ENCODE data around the gene OAT. TPM values are rescaled to one million over a fixed set of nuclear protein-coding genes. Genes with fewer than 3 reads are reported as not detected.

OAT gene
- total RNA-seq, 4 donors from 2014 or later = 86.0 to 103 (median 95.1) TPM

DNA sequence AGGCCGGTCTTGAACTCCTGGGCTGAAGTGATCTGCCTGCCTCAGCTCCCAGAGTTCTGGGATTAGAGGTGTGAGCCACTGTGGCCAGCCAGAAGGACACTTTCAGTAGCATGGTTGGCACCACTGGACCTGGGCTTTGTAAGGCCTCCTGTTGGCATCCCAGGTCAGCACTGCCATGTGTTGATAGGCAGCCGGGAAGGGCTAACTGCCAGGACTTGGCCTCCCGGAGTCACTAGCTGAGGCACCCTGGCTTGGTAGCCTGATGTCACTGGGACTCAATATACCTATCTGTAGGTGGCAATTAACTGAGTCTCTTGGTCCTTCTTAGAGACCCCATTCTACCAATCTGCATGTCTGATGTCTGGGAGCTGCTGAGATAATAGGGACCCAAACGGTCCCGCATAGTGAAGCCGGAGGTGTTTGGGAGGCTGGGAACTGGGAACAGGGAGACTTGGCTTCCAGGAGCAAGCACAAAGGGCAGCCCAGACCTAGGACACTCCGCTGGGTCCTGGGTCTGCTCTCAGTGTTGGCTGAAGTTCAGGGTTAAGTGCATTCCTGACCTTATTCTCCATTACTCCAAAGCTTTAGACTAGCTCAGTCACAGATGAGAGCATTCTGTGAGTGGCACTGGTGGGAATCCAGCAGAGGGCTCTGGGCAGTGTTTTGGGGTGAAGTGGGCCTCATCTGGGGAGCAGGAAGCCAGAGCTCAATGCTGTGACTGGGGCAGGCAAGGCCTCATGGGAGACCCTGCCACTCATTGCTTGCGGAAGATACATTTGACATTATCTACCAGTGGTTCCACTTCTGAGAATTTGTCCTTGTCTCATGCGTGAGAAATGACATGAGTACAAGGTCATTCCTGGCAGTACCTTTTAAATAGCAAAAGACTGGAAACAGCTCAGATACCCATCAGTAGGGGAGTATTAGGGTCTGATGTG is 45.6 kb upstream of the OAT start:
- Histone ChIP-seq H3K27me3 (no peaks in the 10 kb centered on the region), H3K9me3 (no peaks in the 10 kb centered on the region), H3K27ac (no peak overlapping the region), H3K4me3 (no peak overlapping the region), H3K4me1 (peaks cover 9% of the 10 kb centered on the region), H3K36me3 (no peaks in the 10 kb centered on the region)
- 83% methylated on average over 6 of the region's 9 CpGs for WGBS
- no peak for DNase-seq (ENCODE audit: low spot score in 2 of 2)
- TF ChIP-seq POLR2AphosphoS5 (IDR thresholded peaks at IDR 0.05) (no peak), EP300 (IDR thresholded peaks at IDR 0.05) (no peak)
- TF ChIP-seq, protein P1, sequence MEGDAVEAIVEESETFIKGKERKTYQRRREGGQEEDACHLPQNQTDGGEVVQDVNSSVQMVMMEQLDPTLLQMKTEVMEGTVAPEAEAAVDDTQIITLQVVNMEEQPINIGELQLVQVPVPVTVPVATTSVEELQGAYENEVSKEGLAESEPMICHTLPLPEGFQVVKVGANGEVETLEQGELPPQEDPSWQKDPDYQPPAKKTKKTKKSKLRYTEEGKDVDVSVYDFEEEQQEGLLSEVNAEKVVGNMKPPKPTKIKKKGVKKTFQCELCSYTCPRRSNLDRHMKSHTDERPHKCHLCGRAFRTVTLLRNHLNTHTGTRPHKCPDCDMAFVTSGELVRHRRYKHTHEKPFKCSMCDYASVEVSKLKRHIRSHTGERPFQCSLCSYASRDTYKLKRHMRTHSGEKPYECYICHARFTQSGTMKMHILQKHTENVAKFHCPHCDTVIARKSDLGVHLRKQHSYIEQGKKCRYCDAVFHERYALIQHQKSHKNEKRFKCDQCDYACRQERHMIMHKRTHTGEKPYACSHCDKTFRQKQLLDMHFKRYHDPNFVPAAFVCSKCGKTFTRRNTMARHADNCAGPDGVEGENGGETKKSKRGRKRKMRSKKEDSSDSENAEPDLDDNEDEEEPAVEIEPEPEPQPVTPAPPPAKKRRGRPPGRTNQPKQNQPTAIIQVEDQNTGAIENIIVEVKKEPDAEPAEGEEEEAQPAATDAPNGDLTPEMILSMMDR (IDR thresholded peaks at IDR 0.05) = no peak

DNA sequence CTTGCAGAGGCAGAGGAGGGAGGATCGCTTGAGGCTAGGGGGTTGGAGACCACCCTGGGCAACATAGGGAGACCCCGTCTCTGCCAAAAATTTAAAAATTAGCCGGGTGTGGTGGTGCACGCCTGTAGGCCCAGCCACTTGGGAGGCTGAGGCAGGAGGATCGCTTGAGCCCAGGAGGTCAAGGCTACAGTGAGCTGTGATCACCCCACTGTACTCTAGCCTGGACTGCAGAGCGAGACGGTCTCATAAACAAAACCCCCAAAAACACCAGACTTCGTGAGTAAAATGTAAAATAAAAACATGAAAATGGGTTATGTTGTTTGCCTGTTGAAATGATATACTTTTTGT is 43.6 kb upstream of the OAT start:
- Histone ChIP-seq H3K36me3 (no peaks in the 10 kb centered on the region), H3K4me3 (peak overlapping the region; percentile 95), H3K27ac (no peak overlapping the region), H3K27me3 (no peaks in the 10 kb centered on the region), H3K9me3 (no peaks in the 10 kb centered on the region), H3K4me1 (peaks cover 15% of the 10 kb centered on the region)
- 75% methylated on average over 8 of the region's 8 CpGs for WGBS
- TF ChIP-seq, protein P1 (IDR thresholded peaks at IDR 0.05) = no peak
- TF ChIP-seq POLR2A (IDR thresholded peaks at IDR 0.05) = no peak
- TF ChIP-seq POLR2AphosphoS5 (IDR thresholded peaks at IDR 0.05) = no peak
- no peak for TF ChIP-seq EP300 (IDR thresholded peaks at IDR 0.05)
- DNase-seq (ENCODE audit: low spot score in 2 of 2) = no peak

DNA sequence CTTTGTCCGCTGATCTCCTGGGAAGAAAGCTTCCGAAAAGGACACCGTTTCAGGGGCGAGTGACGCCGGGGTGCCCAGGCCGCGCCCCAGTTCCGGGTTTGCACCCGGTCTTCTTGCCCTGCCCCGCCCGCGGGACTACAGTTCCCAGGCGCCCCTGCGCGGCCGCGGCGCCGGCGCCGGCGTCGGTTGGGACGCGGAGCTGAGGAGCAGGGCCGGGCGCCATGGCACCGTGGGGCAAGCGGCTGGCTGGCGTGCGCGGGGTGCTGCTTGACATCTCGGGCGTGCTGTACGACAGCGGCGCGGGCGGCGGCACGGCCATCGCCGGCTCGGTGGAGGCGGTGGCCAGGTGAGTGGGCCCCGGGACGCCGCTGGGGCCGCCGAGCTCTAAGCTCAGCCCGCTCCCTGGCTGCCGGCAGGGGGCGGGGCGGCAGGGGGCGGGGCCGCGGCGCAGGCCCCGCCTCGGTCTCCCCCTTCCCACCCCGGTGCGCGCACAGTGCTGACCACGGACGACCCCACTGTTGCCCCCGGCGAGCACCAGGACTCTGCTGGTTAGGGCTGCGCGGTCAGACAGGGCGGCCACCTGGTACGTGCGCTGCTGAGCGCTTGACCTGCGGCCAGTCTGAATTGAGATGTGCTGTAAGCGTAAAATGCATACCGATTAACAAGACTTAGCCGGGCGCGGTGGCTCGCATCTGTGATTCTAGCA is 43.1 kb upstream of the OAT start, which contains the start of gene LHPP:
LHPP (plus strand) TSS at position 182 of the 706 bp plus-strand sequence; CDS start at position 222, 40 bp downstream.
- peak; percentile 88 to 91 for DNase-seq (ENCODE audit: low spot score in 2 of 2)
- Histone ChIP-seq H3K4me1 (peaks cover 15% of the 10 kb centered on the region), H3K27ac (peak within 1 kb of the TSS; percentile 82), H3K9me3 (no peaks in the 10 kb centered on the region), H3K27me3 (no peaks in the 10 kb centered on the region), H3K4me3 (peak within 1 kb of the TSS; percentile 95), H3K36me3 (no peaks in the 10 kb centered on the region)
- TF ChIP-seq POLR2A (IDR thresholded peaks at IDR 0.05) (peak in 1 of 2 donors; percentile 37), EP300 (IDR thresholded peaks at IDR 0.05) (no peak)
- TF ChIP-seq, protein P1 (IDR thresholded peaks at IDR 0.05) = peak; percentile 25 to 66
- WGBS = 3% methylated on average over 13 of the region's 81 CpGs

DNA sequence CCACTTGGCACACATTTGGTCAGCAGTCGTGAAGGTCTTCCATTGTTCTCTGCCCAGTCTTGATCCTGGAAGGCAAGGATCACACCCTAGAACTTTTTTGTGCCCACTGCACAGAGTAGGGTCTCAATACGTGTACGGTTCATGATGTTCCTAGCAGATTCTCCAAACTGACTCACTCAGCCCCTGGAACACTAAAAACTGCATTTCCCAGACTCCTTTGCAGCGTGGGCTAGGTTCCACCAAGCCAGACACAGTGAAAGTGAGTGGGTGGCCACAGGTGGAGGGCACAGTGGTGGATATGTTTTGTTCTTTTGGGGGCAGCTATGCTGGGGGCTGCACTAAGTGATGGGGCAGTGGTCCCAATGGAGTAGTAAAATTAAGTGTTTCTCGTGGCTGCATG is 41.4 kb upstream of the OAT start:
- peaks cover 8% of the 10 kb centered on the region for H3K27me3 ChIP-seq
- no peak overlapping the region for H3K4me3 ChIP-seq
- H3K9me3 ChIP-seq = no peaks in the 10 kb centered on the region
- no peak for DNase-seq (ENCODE audit: low spot score in 2 of 2)
- WGBS = 74% methylated on average over 4 of the region's 5 CpGs
- peaks cover 15% of the 10 kb centered on the region for H3K4me1 ChIP-seq
- no peaks in the 10 kb centered on the region for H3K36me3 ChIP-seq
- TF ChIP-seq POLR2A (IDR thresholded peaks at IDR 0.05) = no peak
- no peak for TF ChIP-seq EP300 (IDR thresholded peaks at IDR 0.05)
- TF ChIP-seq, protein P1 (IDR thresholded peaks at IDR 0.05) = no peak
- no peak for TF ChIP-seq POLR2AphosphoS5 (IDR thresholded peaks at IDR 0.05)
- no peak overlapping the region for H3K27ac ChIP-seq

DNA sequence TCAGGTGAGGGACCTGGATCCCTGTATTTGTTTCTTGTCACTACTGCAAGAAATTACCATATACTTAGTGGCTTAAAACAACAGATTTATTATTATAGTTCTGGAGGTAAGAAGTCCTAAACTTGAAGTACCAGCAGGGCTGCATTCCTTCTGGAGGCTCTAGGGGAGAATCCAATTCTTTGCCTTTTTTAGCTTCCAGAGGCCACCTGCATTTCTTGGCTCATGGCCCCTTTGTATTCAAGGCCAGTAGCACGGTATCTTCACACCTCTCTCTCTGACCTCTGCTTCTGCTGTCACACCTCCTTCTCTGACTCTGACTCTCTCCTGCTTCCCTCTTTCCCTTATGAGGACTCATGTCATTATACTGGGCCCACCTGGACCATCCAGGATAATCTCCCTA is 40.7 kb upstream of the OAT start:
- no peak for DNase-seq (ENCODE audit: low spot score in 2 of 2)
- peaks cover 12% of the 10 kb centered on the region for H3K27me3 ChIP-seq
- H3K27ac ChIP-seq = no peak overlapping the region
- H3K36me3 ChIP-seq = no peaks in the 10 kb centered on the region
- no peak for TF ChIP-seq POLR2A (IDR thresholded peaks at IDR 0.05)
- TF ChIP-seq, protein P1 (IDR thresholded peaks at IDR 0.05) = no peak
- TF ChIP-seq EP300 (IDR thresholded peaks at IDR 0.05) = no peak
- no peak for TF ChIP-seq POLR2AphosphoS5 (IDR thresholded peaks at IDR 0.05)
- H3K4me3 ChIP-seq = no peak overlapping the region
- WGBS = 39% methylated on average over 1 of the region's 1 CpG
- peaks cover 15% of the 10 kb centered on the region for H3K4me1 ChIP-seq
- H3K9me3 ChIP-seq = no peaks in the 10 kb centered on the region
